HG03103 (cell line): ENCODE results near the gene RFTN1.

ENCODE experiments used
- ATAC-seq: cut with Tn5 transposase; IDR thresholded peaks from one replicate; pipeline ENCODE4 v1.9.1; 2021; ENCODE audit warnings: low read depth; ENCODE audit not compliant: unreplicated experiment

The RFTN1 gene

DNA sequence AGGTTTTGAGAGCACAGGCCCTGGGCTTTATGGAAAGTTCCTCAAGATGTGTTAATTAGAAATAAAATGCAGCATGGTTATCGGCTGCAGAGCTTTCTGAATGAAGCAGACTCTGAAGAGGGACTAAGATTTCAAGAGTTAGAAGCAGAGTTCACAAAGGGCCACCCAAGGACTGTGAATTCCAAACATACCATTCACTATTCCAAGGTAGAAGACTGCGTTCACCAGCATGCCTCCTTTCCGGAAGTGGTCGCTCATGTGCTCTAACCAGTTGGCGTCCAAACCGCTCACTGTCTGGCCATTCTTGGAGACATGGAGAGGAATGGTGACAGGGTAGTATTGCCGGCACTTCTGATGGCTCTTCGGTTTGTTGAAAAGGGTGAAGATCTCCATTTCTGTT is 143.6 kb downstream of the RFTN1 start:
- ATAC-seq = no peak

DNA sequence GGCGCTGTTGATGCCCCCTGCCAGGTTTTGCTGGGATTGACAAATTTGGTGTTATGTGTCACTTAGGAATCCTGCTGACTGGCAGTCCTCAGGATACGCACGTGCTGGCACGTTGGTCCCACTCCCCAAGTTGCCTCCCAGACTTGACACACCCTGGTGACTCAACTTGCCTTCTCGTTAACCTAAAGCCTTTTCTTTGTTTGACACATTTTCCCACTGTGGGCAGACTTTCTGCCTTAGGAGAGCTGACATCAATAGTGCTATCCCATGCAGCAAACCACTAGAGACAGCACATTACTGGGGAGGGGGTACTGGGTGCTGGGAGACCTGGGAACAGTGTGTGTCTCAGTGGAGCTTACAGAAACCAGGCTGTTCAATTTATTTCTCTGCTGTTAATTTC is 144.2 kb downstream of the RFTN1 start:
- no peak for ATAC-seq

GRCh38 chr3:16366581-16366980 is 146.9 kb downstream of the RFTN1 start:
- ATAC-seq = no peak

- no peak for ATAC-seq
Observed at GRCh38 chr3:16365491-16366128, 147.9 kb downstream of the RFTN1 start.

DNA sequence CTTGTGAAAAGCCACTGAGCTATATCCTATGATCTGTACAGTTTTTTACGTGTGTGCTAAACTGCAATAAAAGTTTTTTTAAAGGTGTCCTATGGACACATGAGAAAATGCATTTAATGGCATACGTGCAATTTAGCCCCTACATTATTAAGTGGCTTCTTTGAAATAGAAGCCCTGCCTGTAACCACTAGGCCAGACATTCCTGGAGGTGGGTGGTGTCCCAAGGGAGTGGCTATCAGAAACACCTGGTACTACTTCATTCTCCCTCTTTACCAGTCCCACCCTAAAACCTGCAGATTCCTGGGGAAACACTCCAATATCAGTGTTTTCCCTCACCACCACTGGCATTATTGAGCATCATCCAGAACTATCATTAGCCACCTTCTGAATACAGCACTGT is 148.5 kb downstream of the RFTN1 start:
- no peak for ATAC-seq

DNA sequence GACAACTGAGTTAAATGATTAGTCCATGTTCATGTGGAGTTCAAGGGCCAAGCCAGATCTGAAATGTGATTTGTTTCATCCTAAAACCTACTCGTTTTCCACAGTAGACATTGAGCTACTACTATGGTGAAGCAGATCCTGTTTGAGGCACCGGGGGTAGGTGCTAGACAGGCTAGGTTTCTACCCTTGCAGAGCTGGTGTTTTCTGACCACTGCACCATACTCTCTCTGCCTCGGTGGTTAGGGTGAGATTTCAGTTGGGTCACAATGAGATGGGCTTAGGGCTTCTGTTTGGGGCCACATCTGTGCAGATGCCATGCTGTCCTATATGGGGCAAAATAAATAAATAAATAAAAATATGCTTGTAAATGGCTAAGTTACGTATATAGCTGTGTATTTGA is 149.2 kb downstream of the RFTN1 start:
- no peak for ATAC-seq

DNA sequence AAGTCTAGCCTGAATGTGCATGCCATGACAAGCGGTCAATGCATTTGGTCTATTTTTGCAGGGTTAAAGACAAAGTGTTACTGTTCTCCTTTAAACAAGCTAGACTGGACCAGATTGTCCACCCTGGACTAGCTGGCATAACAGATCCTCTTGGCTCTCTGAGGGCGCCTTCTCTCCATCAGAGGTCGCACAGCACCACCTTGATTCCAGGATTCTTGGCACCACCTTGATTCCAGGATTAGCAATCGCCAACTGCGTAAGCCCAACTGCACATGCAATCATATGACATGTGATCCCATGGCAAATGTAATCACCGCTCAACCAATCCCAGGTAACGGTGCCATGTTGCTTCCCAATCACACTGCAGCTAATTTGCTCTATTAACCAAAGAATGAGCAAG is 149.9 kb downstream of the RFTN1 start:
- no peak for ATAC-seq

- no peak for ATAC-seq
Observed at GRCh38 chr3:16362770-16363169, 150.7 kb downstream of the RFTN1 start.

DNA sequence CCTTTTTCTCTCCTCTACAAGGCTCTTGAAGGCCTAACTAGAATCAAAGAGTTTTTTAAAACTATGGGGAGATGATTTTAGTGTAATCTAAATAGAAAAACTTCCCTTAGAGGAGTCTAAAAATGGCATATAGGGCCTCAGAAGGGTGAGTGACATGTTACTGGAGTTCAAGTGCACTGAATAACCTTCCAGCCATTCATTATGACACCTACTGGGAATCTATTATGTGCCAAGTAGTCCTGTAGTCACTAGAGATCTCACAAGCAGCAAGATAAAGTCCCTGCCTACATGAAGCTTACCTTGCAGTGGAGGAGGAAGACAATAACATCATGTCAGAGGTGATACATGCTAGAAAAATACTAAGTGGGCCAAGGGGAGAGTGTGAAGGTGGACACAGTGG is 152.4 kb downstream of the RFTN1 start:
- no peak for ATAC-seq

DNA sequence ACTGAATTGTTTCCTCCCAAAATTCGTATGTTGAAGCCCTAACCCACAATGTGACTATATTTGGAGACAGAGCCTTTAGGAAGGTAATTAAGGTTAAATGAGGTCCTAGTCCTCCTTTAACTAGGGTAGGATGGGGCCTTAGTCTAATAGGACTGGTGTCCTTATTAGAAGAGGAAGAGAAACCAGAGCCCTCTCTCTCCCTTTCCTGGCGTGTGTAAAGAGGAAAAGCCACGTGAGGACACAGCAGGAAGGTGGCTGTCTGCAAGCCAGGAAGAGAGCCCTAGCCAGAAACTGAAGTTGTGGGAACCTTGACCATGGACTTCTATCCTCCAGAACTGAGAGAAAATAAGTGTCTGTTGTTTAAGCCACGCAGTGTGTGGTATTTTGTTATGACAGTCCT is 154.2 kb downstream of the RFTN1 start:
- no peak for ATAC-seq

GRCh38 chr3:16358336-16358735 is 155.2 kb downstream of the RFTN1 start:
- ATAC-seq = no peak

- ATAC-seq = no peak
Observed at GRCh38 chr3:16357186-16358121, 156.0 kb downstream of the RFTN1 start.

DNA sequence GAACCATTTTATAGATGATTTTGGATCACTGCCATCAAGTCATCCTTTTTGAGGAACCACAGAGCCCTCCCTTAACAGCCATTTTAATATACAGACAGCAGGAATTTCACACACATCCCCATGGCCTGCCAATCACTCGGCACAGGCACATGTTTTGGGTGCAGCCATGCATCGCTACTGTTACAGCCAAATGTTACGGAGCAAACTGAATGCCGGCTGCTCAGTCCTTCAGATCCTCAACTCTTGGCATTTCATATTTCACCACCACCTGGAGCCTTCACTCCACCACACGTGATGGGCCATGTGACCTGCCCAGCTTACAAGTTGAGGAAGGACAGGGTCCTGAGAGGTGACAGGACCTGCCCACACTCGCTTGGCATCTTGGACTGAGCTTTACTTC is 157.7 kb downstream of the RFTN1 start:
- no peak for ATAC-seq

- ATAC-seq = no peak
Observed at GRCh38 chr3:16354291-16354690, 159.2 kb downstream of the RFTN1 start.

DNA sequence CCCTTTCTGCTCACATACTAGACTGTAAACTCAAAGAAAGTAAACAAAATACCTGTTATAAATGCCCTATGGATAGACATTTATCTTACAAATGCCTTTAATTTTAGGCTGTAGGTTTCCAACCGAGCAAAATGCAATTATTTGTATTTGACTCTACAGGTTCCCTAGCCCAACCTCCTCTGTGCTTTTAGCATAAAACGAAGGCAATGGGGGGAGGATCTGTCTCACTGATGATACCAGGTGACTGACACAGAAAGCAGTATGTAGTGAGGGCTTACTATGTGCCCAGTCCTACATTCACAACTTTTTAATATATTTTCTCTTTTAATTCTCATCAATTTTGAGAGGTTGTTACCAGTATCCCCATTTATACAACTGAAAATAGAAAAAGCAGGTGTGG is 161.1 kb downstream of the RFTN1 start:
- no peak for ATAC-seq

DNA sequence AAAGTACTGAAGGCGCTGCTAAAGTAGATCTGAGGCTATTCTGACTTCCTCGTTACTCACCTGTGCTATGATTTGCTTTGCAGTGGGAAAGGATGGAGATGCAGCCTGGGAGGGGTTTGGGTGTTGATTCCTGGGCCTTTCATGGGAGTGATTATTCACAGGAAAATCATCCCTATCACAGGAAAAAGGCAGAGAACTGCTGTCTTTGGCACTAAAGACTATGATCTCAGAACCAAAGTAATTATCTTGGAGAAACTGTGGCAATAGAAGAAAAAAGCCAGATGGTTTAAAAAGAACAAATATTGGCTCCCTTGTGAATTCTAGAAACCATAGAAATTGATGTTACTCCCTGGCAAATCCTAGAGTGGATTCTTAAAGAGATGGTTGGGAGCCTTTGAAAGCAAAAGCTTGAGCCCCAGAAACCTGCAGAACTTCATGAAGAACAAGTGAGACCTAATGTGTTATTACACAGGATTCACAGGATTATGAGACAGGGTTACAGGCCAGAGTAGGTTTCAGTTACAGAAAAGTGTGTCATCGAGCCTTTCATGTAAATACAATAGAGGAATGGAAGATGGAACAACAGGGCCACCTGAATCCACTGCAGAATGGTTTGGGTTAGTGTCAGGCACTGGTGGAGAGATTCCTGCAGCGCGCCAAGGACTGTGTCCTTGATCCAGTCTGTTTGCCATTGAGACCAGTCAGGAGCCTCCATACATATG is 162.7 kb downstream of the RFTN1 start:
- ATAC-seq = no peak

DNA sequence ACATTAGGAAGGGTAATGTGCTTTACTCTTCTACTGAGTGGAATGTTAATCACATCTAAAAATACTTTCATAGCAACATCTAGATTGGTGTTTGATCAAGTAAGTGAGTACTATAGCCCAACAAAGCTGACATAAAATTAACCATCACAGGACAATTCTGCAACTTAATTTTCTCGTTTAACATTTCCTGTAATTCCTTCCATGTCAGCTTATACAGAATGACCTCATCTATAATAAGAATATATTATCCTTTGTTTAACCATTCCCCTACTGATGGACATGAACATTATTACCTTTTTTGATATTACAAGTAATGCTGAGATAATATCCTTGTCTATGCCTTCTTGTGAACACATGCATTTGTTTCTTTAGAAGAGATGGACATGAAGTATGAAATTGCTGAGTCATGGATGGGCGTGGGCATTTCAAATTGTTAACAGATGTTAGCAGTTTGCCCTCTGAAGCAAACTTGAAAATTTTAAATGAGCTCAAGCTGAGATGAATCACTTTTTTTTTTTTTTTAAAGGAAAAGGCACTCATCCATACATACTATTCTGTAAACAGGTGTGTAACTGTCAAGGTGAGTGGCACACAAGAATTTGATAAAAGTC is 163.4 kb downstream of the RFTN1 start:
- ATAC-seq = no peak

DNA sequence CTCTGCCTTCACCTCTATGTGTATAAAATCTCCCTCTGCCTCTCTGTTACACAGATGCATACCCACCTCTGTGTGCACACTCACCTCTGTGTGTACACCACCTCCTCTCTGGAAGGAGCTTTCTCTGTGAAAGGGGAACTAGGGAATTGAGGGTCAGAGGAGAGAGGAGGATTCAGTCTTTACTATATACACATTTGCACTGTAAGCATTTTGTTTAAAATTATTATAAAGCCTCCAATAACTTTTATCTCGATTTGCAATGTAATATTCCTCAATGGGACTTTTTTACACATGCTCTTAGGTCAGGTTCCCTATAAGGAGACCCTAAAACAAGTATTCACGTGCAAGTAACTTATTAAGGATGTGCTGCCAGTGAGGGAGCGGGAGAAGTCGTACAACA is 166.0 kb downstream of the RFTN1 start:
- no peak for ATAC-seq

DNA sequence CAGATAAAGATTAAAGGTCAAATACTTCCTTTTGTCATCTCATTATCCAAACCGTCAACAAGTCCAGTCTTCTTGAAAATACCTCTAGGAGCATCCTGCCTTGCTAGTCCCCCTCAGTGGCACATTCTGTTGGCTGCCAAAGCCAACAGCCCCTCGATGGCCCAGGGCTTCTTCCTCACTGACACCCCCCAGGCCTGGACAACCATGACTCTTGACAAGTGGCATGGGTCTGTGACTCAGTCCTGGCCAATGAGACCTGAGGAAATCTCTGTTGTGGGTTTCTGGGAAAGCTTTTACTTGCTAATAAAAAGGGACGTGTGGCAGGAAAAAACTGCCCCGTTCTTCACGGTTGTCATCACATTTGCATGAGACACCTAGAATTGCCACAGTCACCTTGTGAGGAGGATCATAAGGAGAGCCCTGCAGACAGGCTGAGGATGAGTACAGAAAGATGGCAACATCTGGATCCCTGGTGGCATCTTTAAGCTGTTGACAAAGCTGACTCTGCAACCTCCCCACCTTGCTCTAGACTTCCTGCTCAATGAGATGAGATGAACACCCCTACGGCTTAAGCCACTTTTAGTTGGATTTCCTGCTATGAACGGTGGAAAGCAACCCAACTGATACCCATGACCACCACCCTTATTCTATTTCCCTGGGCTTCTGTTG is 167.0 kb downstream of the RFTN1 start:
- no peak for ATAC-seq

- ATAC-seq = no peak
Observed at GRCh38 chr3:16343101-16343500, 170.4 kb downstream of the RFTN1 start.
